HepG2 (cell line): ENCODE measurements around the gene FAM114A1. TPM values are rescaled to one million over a fixed set of nuclear protein-coding genes. Genes with fewer than 3 reads are reported as not detected.

Experiments used
- ATAC-seq: fragments of 200-7000 bp; cut with Tn5 transposase; 3 replicates; pipeline ENCODE4 v1.9.1; 2020; ENCODE audit warnings: mild to moderate bottlenecking, moderate library complexity
- BruUV-seq: library from RNA; stranded (reverse); fragments of 400-500 nt; replicated peaks from 2 replicates; lab custom pipeline; 2021; lab: Mats Ljungman, UMichigan
- CTCF ChIA-PET: fragments of 300-600 bp; formaldehyde crosslinking; extraction: SDS; loops from one replicate; lab custom pipeline; 2021; ENCODE audit warnings: low total read pairs, inconsistent platforms, low intra/inter-chr PET ratio; lab: Yijun Ruan, JAX
- POLR2A ChIA-PET: fragments of 350-600 bp; sonication (Branson Sonifier 250); formaldehyde crosslinking; loops from one replicate; lab custom pipeline; 2020; ENCODE audit warnings: antibody characterized with exemption, inconsistent platforms; lab: Yijun Ruan, JAX
- DNase-seq: peaks from one replicate; pipeline ENCODE4 v3.0.0-alpha.2; 2015; ENCODE audit warnings: low spot score
- FAIRE-seq: peaks from 3 replicates; lab custom pipeline; 2011; peaks lifted over from hg19 to GRCh38; lab: Jason Lieb, UNC
- H2AFZ ChIP-seq: one replicate; pipeline ENCODE4 v1.6.1; 2011; ENCODE audit warnings: low read length, inconsistent platforms
- H3K27ac ChIP-seq: fragments of 300-600 bp; 3 replicates; pipeline ENCODE4 v1.8.0; 2011; ENCODE audit warnings: mixed run types, mild to moderate bottlenecking, mixed read lengths, low read length, inconsistent platforms; ENCODE audit not compliant: insufficient read depth; ENCODE audit errors: extremely low read length
- H3K27me3 ChIP-seq, 2 experiments: fragments of 200-600 bp in 1 of 2; 2 replicates in 1 of 2; 3 replicates in 1 of 2; pipeline versions ENCODE4 v1.6.0 to v1.8.0; 2011; ENCODE audit warnings: low read length in 2 of 2, mild to moderate bottlenecking in 2 of 2, moderate library complexity in 2 of 2, inconsistent platforms in 1 of 2; ENCODE audit not compliant: insufficient read depth in 2 of 2, control insufficient read depth in 1 of 2
- H3K36me3 ChIP-seq, 2 experiments: fragments of 200-600 bp in 1 of 2; replicated peaks in 1 of 2; 2 replicates in 1 of 2; 3 replicates in 1 of 2; pipeline versions ENCODE4 v1.5.1 to v1.8.0; 2011; ENCODE audit warnings: low read length in 2 of 2, inconsistent platforms in 1 of 2; ENCODE audit not compliant: insufficient read depth in 2 of 2, control insufficient read depth in 1 of 2
- H3K4me1 ChIP-seq: 2 replicates; pipeline ENCODE4 v1.5.1; 2012; ENCODE audit warnings: low read length, inconsistent platforms; ENCODE audit not compliant: insufficient read depth
- H3K4me2 ChIP-seq: 2 replicates; pipeline ENCODE4 v1.6.0; 2011; ENCODE audit warnings: low read depth, low read length, inconsistent platforms
- H3K4me3 ChIP-seq, 3 experiments: fragments of 200-600 bp in 1 of 3; sonication (generic), shearing (Covaris generic) in 1 of 3; replicated peaks in 1 of 3; 2 replicates each; pipeline ENCODE4 v1.5.1; 2011 to 2016; ENCODE audit warnings: low read length in 3 of 3, inconsistent platforms in 2 of 3, low read depth in 2 of 3, mild to moderate bottlenecking in 2 of 3, control low read depth in 1 of 3, mixed read lengths in 1 of 3; ENCODE audit not compliant: insufficient read depth in 1 of 3
- H3K79me2 ChIP-seq: one replicate; pipeline ENCODE4 v1.6.1; 2011; ENCODE audit warnings: low read length, inconsistent platforms; ENCODE audit not compliant: insufficient read depth
- H3K9ac ChIP-seq: 2 replicates; pipeline ENCODE4 v1.6.0; 2011; ENCODE audit warnings: mild to moderate bottlenecking, low read depth, low read length, inconsistent platforms; ENCODE audit not compliant: insufficient read depth
- H3K9me3 ChIP-seq: 2 replicates; pipeline ENCODE4 v1.5.1; 2012; ENCODE audit warnings: mild to moderate bottlenecking, low read length
- H4K20me1 ChIP-seq: 2 replicates; pipeline ENCODE4 v1.6.0; 2011; ENCODE audit warnings: inconsistent platforms, mild to moderate bottlenecking, low read length, moderate library complexity; ENCODE audit not compliant: insufficient read depth
- AGO2 ChIP-seq: fragments of 200-400 bp; formaldehyde crosslinking; optimal IDR thresholded peaks from 2 replicates; pipeline ENCODE3; 2017; ENCODE audit warnings: mild to moderate bottlenecking, low read depth, low read length, moderate library complexity
- FOXP1 ChIP-seq, 2 experiments: fragments of 450-650 bp in 1 of 2; IDR thresholded peaks; 2 replicates each; pipeline ENCODE4 v1.6.1; 2017 to 2018; ENCODE audit warnings: antibody characterized with exemption in 1 of 2
- ISX ChIP-seq: sonication (generic); formaldehyde crosslinking; conservative IDR thresholded peaks from 2 replicates; pipeline ENCODE4 v1.5.0; 2020; ENCODE audit warnings: missing genetic modification reagents
- MTA1 ChIP-seq: sonication (generic); formaldehyde crosslinking; IDR thresholded peaks from 2 replicates; pipeline ENCODE4 v1.4.0; 2020; ENCODE audit warnings: missing genetic modification reagents, mild to moderate bottlenecking, borderline replicate concordance
- SNAI1 ChIP-seq: sonication (generic); formaldehyde crosslinking; IDR thresholded peaks from 2 replicates; pipeline ENCODE4 v1.5.0; 2020; ENCODE audit warnings: mild to moderate bottlenecking, missing genetic modification reagents, borderline replicate concordance
- TIGD3 ChIP-seq: sonication (generic); formaldehyde crosslinking; IDR thresholded peaks from 2 replicates; pipeline ENCODE4 v1.5.1; 2020; ENCODE audit warnings: mild to moderate bottlenecking, missing genetic modification reagents, borderline replicate concordance
- UBTF ChIP-seq: sonication (generic); formaldehyde crosslinking; IDR thresholded peaks from 2 replicates; pipeline ENCODE4 v1.4.0; 2020; ENCODE audit warnings: mild to moderate bottlenecking, missing genetic modification reagents
- ZBTB33 ChIP-seq: sonication (generic); formaldehyde crosslinking; IDR thresholded peaks from 2 replicates; pipeline ENCODE4 v1.4.0; 2020; ENCODE audit warnings: missing genetic modification reagents
- ZNF251 ChIP-seq: sonication (generic); formaldehyde crosslinking; IDR thresholded peaks from 2 replicates; pipeline ENCODE4 v1.9.0; 2021; ENCODE audit warnings: mild to moderate bottlenecking, missing genetic modification reagents
- ZNF343 ChIP-seq: sonication (generic); formaldehyde crosslinking; IDR thresholded peaks from 2 replicates; pipeline ENCODE4 v1.4.0; 2020; ENCODE audit warnings: mild to moderate bottlenecking, missing genetic modification reagents
- ZNF431 ChIP-seq: sonication (generic); formaldehyde crosslinking; IDR thresholded peaks from 2 replicates; pipeline ENCODE4 v1.9.0; 2022; ENCODE audit warnings: missing genetic modification reagents, low read depth, mild to moderate bottlenecking, borderline replicate concordance
- ZNF558 ChIP-seq: sonication (generic); formaldehyde crosslinking; IDR thresholded peaks from 2 replicates; pipeline ENCODE4 v1.9.0; 2022; ENCODE audit warnings: mild to moderate bottlenecking, missing genetic modification reagents, borderline replicate concordance
- ZNF749 ChIP-seq: sonication (generic); formaldehyde crosslinking; IDR thresholded peaks from 2 replicates; pipeline ENCODE4 v1.8.0; 2022; ENCODE audit warnings: mild to moderate bottlenecking, missing genetic modification reagents, moderate library complexity, borderline replicate concordance
- WGBS: methylation state at CpG from one replicate; pipeline ENCODE4 v1.1.6; 2017; ENCODE audit warnings: low lambda C conversion rate; 5-methylcytosine and 5-hydroxymethylcytosine counted together
- in situ Hi-C: cut with HindIII; loops from 2 replicates; pipeline ENCODE4 v1.10.0; 2017; ENCODE audit warnings: low pct_unique_long_range_greater_than_20kb; ENCODE audit not compliant: extremely low pct_ligation_motif_present
- intact Hi-C: fragments of 100-400 bp; cut with micrococcal nuclease; formaldehyde crosslinking; loops from one replicate; pipeline ENCODE4 v1.10.0; 2022; ENCODE audit not compliant: unreplicated experiment
- polyA plus RNA-seq, 8 experiments: library from polyadenylated mRNA; depleted of rRNA in 3 of 8; stranded (reverse) in 7 of 8; unstranded in 1 of 8; fragments of >200 nt; fragmentation: Illumina TruSeq in 4 of 8; extraction: Trizol in 4 of 8; gene quantifications; 2 replicates each; pipeline versions ENCODE4 v1.2.1 to v1.2.3, GENCODE V29; 2011 to 2016; ENCODE audit warnings: low read depth in 4 of 8, missing spikeins in 1 of 8, mixed read lengths in 1 of 8; ENCODE audit not compliant: insufficient read depth in 1 of 8
- total RNA-seq, 5 experiments: library from RNA; depleted of rRNA; stranded (reverse); fragments of >200 nt; fragmentation: Illumina TruSeq; extraction: Trizol; gene quantifications; 2 replicates each; pipeline ENCODE4 v1.2.3, GENCODE V29; 2016; ENCODE audit warnings: low read depth in 1 of 5

The FAM114A1 gene
- total and polyA plus RNA-seq, 2 of the 13 experiments (the other 11 are each of a cell fraction or from before 2014, with no cell fraction given), result 61.0 to 76.9 TPM

GRCh38 chr4:38967260-38968095, 99.9 kb downstream of the FAM114A1 start (continued):
- TF ChIP-seq ISX (CRISPR knock-in tag) (no peak), MTA1 (CRISPR knock-in tag) (no peak), ZNF251 (no peak)

GRCh38 chr4:38968668-38969067, 101.1 kb downstream of the FAM114A1 start:
- DNase-seq, result no peak
- Histone ChIP-seq H3K4me3 (no peak overlapping the region), H3K27ac (no peak overlapping the region)
- 89% methylated on average over 5 of the region's 5 CpGs for WGBS
- TF ChIP-seq ZNF431 (CRISPR knock-in tag) (no peak), FOXP1 (IDR thresholded peaks at IDR 0.05) (no peak), FOXP1 (CRISPR knock-in tag; IDR thresholded peaks at IDR 0.05) (no peak), ZNF749 (CRISPR knock-in tag) (no peak), ZNF343 (CRISPR knock-in tag) (no peak), ZBTB33 (CRISPR knock-in tag) (no peak), AGO2 (no peak), UBTF (no peak), ZNF558 (no peak), TIGD3 (CRISPR knock-in tag) (no peak), SNAI1 (CRISPR knock-in tag) (no peak)
- TF ChIP-seq, all 625 proteins: peak for 0
- intact Hi-C loops (no loop called here), in situ Hi-C loops (no loop called here)
- Histone ChIP-seq H3K9ac (no peak overlapping the region), H3K9me3 (no peaks in the 10 kb centered on the region), H2AFZ (no peak overlapping the region), H3K4me2 (no peak overlapping the region), H3K27me3 (no peaks in the 10 kb centered on the region), H3K36me3 (no peaks in the 10 kb centered on the region), H3K4me1 (peaks cover 27% of the 10 kb centered on the region), H3K79me2 (no peaks in the 10 kb centered on the region), H4K20me1 (no peaks in the 10 kb centered on the region)
- CTCF ChIA-PET, result no interaction called here
- no peak for FAIRE-seq
- POLR2A ChIA-PET, result no interaction called here
- BruUV-seq, result no TSS peak
- ATAC-seq, result no peak
